Urinary bladder (tissue), 4 donors: Measurements from ENCODE around the gene DOC2A. TPM values are rescaled to one million over a fixed set of nuclear protein-coding genes. Genes with fewer than 3 reads are reported as not detected.

Experiments
- DNase-seq: peaks from one replicate; pipeline ENCODE4 v3.0.0-alpha.2; 2015; ENCODE audit errors: extremely low spot score
- H3K27ac ChIP-seq: one replicate; pipeline ENCODE4 v1.5.1; 2013; ENCODE audit warnings: low read depth, mild to moderate bottlenecking, moderate library complexity
- H3K36me3 ChIP-seq: one replicate; pipeline ENCODE4 v1.6.1; 2013; ENCODE audit warnings: mild to moderate bottlenecking, moderate library complexity; ENCODE audit not compliant: insufficient read depth
- H3K4me1 ChIP-seq: one replicate; pipeline ENCODE4 v1.6.1; 2013; ENCODE audit warnings: mild to moderate bottlenecking, moderate library complexity; ENCODE audit not compliant: insufficient read depth
- H3K4me3 ChIP-seq: one replicate; pipeline ENCODE4 v1.5.1; 2013; ENCODE audit warnings: low read depth, low read length
- WGBS: extraction: QIAGEN DNeasy Blood & Tissue Kit; methylation state at CpG from one replicate; pipeline ENCODE4 v1.1.7; 2013; 5-methylcytosine and 5-hydroxymethylcytosine counted together
- polyA plus RNA-seq: library from polyadenylated mRNA; stranded (reverse); fragments of 200-250 nt; gene quantifications from one replicate; pipeline ENCODE4 v1.2.3, GENCODE V29; 2013
- total RNA-seq: library from RNA; depleted of rRNA; stranded (reverse); fragments of >200 nt; gene quantifications from one replicate; pipeline ENCODE4 v1.2.3, GENCODE V29; 2014
- donor health status: healthy with polysubstance abuse.
- donor health status: healthy.

DOC2A gene
- total and polyA plus RNA-seq, 2 donors: 0.32 to 0.53 TPM

DNA sequence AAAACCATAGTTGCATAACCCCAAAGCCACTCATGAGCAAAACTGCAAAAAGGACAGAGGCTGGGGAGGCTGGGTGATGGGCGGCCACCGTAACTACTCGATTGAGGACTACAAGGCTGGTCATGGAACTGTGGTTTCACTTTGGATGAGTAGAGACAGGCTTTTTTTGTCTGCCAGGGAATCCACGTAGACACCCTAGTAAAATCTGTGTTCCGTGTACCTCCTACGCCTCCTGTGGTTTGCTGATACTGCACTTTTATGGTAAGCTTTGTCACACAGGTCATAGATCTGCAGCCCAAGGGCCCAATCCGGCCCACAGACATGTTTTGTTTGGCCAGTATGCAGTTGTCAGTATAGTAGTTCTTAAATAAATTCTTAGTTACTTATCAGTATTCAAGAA lies 22.4 kb upstream of the DOC2A start:
- DNase-seq: no peak
- WGBS: 68% methylated on average over 7 of the region's 7 CpGs
- Histone ChIP-seq H3K4me3 (no peak overlapping the region), H3K36me3 (no peaks in the 10 kb centered on the region), H3K27ac (no peak overlapping the region), H3K4me1 (no peaks in the 10 kb centered on the region)

DNA sequence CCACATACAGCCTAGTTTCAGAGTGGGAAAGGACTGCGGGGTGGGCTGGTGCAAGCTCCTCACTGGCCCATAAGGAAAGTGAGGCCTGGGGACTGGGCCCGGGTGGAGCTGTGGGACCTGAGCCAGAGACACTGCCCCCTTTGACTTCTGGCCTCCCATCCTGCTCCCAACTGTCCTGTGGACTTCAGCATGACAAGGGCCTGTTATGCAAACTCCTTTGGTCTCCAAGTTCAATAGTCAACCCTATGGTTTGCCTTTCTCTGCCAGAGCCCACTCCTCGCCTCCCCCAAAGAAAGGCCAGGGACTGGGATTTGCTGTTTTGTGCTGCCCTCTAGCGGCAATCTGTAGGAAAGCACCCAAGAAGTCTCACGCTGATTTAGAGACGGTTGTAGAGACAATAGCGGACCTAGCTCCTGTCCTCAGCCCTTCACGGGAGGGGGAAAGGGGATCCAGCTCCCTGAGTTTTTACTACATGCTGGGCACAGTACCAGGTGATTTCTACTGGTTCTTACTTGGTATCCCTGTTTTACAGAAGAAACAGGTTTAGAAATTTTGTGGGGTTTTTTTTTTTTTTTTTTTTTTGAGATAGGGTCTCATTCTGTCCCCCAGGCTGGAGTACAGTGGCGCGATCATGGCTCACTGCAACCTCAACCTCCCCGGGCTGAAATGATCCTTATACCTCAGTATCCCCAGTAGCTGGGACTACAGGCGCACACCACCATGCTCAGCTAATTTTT lies 21.4 kb upstream of the DOC2A start:
- H3K27ac ChIP-seq: no peak overlapping the region
- DNase-seq: no peak
- 25% methylated on average over 12 of the region's 12 CpGs for WGBS

DNA sequence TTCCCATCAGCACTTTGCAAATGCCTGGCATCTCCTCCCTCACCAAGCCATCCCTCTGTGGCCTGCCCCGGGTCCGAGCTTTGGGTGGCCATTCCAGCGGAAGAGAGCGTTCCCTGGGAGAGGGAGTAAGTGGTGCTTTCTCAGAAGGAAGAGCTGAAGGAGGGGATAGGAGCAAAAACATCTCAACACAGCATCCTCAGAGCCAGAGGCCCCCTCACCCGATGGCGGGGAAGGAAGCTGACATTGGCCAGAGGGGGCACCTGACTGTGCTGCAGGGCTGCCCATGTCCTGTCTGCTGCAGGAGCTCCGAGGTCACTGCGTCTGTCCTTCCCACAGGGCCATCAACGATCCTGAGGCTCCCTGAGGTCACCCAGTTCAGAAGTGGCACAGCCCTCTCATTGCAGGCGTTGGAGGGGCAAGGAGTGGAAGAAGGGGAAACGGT lies 20.7 kb upstream of the DOC2A start:
- WGBS: 19% methylated on average over 11 of the region's 11 CpGs

More for the DNA sequence above, 21.4 kb upstream of the DOC2A start:
- Histone ChIP-seq H3K4me1 (no peaks in the 10 kb centered on the region), H3K36me3 (no peaks in the 10 kb centered on the region), H3K4me3 (no peak overlapping the region)

DNA sequence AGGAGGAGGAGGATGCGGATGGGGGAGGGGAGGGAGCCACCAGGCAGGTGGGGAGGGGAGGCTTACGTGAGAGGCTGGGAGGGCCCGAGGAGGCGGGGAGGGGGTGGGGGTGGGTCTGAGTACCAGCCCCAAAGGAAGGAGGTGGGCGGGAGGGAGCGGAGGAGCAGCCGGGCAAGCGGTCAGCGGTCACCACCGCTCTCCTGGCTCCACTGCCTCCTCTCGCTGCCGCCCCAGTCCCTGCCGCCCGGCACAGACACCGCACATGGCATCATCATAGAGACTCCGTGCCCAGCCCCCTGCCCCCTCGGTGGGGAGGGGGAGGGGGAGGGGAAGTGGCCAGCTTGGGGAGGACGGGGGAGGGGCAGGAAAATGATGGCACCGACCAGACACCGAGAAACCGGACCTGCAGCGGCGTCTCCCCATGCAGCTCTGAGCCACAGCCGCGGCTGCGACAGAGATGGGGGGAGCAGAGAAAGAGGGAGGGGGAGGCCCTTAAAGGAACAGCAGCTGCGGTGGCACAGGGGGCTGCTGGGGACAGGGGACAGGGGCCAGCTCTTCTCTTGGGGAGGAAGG lies 20.1 kb upstream of the DOC2A start, which contains the start of gene TLCD3B:
TSS of gene TLCD3B (minus strand) at position 431 of the 573 bp plus-strand sequence. CDS start 744 bp downstream, outside the sequence.
- Histone ChIP-seq H3K4me3 (no peak within 1 kb of the TSS), H3K27ac (no peak within 1 kb of the TSS), H3K4me1 (no peaks in the 10 kb centered on the region), H3K36me3 (no peaks in the 10 kb centered on the region)
- DNase-seq: no peak
- 1% methylated on average over 27 of the region's 27 CpGs for WGBS

More for the DNA sequence above, 20.7 kb upstream of the DOC2A start:
- no peaks in the 10 kb centered on the region for H3K4me1 ChIP-seq
- H3K36me3 ChIP-seq: no peaks in the 10 kb centered on the region
- DNase-seq: no peak
- H3K27ac ChIP-seq: no peak overlapping the region
- no peak overlapping the region for H3K4me3 ChIP-seq

DNA sequence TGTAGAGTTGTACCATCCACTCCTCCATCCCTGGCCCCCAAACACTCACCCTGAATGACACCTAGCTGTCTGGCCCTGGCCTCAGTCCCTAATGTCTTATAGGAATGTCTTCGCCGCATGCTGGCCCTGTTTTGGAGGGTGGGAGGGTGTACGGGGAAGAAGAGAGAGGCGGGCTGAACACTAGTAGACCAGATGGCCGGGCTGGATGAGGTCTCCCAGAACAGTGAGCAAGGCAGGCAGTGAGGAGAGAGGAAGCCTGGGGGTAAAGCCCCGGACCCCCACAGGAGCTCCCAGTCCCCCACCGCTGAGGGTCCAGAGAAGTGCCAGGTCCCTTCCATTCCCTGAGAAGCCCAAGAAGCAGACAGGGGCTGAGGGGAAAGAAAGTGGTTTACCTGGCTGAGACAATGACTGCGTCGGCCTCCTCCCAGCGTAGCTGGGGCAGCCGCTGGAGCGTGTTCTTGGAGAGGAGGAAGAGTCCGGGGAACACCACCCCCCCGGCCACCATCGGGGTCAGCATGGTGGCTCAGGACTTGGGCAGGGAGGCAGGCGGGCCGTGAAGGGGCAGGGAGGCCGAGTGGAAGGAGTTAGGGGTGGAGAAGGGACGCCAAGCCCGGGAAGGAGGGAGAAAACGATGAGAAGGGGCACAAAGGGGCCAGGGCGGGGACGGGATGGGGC lies 19.3 kb upstream of the DOC2A start:
- no peaks in the 10 kb centered on the region for H3K4me1 ChIP-seq
- no peaks in the 10 kb centered on the region for H3K36me3 ChIP-seq
- H3K27ac ChIP-seq: no peak overlapping the region
- H3K4me3 ChIP-seq: no peak overlapping the region
- no peak for DNase-seq
- WGBS: 18% methylated on average over 23 of the region's 23 CpGs

DNA sequence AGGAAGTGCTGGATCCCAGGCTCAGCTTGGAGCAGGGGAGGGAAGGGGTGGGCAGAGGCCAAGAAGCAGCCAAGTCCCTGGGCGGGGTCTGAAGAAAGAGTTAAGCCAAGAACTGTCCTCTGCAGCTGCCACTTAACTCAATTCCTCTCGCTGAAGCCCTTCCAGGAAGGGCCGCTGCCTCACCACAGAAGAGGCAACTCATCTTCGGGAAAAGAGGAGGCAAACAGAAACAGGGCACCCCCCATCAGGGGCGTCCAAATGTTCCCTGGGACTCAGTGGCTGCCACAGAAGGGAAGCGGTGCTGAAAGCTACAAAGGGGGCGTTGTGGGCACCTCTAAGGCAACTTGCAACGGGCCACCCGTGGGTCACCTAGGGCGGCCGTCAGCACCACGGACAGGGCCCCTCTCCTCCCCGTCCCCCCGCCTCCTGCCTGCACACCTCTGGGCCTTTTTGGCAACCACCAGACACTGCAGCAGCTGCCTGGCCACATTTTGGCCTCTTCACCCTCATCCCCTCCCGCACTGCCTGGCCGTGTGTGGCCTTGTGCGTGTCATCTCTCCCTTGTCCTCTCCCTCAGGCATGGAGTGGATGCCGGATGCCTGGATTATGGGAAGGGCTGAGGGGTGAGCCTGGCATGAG lies 17.7 kb upstream of the DOC2A start:
- WGBS: 11% methylated on average over 18 of the region's 18 CpGs
- no peaks in the 10 kb centered on the region for H3K4me1 ChIP-seq
- H3K27ac ChIP-seq: no peak overlapping the region
- H3K4me3 ChIP-seq: no peak overlapping the region
- no peaks in the 10 kb centered on the region for H3K36me3 ChIP-seq
- DNase-seq: no peak

DNA sequence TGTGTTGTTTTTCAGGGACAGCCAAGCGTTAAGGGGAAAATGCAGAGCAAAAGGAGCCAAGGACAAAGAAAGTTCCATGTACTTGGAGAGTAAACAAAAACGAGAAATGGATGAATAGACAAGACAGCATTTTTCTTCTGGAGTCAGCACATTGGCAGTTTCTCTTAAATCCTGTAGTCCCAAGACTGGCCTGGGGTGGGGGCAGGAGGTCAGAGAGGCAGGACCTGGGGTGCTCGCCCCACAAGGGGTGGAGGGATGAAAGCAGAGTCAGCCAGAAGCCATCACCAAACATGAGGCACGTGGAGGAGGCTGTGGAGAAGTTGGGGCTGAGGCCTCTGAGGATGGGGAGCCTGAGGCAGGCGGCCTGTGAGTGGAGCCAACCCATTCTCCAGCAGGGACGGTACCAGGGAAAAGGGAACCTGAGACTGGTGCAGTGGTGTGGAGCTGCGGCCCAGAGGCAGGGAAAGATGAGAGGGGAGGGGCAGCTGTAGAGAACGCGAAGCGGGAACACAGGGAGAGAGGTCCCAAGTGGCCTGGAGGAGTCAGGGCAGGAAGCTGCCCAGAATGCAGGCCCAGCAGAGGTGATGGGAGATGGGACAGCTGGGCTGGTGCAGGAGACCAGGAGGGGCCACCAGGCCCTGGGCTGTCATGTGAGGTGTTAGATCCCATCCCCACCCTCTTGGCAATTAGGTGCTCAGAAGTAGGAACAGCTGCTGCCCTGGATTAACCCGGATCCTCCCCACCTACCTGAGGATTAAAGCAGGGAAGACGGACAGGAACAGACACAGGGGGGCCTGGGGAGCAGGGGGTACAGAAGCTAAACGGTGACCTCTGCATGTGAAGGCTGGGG lies 17.0 kb upstream of the DOC2A start:
- no peak for DNase-seq
- 33% methylated on average over 13 of the region's 13 CpGs for WGBS
- Histone ChIP-seq H3K4me1 (no peaks in the 10 kb centered on the region), H3K36me3 (no peaks in the 10 kb centered on the region), H3K27ac (no peak overlapping the region), H3K4me3 (no peak overlapping the region)

DNA sequence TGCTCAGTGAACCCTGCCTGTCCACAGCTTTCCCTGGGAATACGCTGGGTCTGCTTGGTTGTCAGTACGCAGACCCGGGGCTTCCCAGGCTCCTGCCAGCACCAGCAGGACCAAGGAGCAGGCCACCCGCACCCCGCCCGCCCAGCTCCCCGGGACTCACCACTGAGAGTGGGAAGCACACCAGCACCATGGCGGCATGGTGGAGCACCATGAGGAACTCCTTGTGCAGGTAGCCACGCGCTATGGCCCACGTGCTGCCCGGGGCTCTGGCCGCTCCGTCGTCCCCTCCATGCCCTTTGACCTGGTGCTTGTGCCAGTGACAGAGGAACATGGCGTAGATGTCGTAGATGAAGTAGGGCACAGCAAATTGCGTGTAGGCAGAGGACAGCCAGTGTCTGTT lies 15.6 kb upstream of the DOC2A start:
- Histone ChIP-seq H3K4me3 (no peak overlapping the region), H3K4me1 (no peaks in the 10 kb centered on the region), H3K36me3 (no peaks in the 10 kb centered on the region), H3K27ac (no peak overlapping the region)
- 88% methylated on average over 18 of the region's 18 CpGs for WGBS
- DNase-seq: no peak

DNA sequence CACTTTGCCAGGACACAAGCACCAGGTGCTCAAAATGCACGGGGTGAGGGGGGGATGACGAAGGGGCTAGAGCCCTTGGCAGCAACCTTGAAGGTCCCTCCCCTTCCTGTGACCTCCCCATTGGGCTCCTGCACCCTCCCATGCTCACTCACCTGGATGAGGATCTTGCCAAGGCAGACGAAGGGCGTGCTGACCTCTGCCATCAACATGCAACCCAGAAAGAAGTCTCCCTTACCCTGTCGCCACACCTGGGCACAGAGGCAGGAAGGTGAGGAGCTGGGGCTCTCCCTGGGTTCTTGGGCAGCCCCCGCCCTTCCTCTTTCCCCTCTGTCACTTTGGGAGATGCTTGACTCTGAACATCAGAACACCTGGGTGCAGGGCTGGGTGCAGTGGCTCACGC lies 14.7 kb upstream of the DOC2A start:
- H3K36me3 ChIP-seq: no peaks in the 10 kb centered on the region
- no peak for DNase-seq
- no peak overlapping the region for H3K27ac ChIP-seq
- no peak overlapping the region for H3K4me3 ChIP-seq
- 70% methylated on average over 7 of the region's 7 CpGs for WGBS
- no peaks in the 10 kb centered on the region for H3K4me1 ChIP-seq

DNA sequence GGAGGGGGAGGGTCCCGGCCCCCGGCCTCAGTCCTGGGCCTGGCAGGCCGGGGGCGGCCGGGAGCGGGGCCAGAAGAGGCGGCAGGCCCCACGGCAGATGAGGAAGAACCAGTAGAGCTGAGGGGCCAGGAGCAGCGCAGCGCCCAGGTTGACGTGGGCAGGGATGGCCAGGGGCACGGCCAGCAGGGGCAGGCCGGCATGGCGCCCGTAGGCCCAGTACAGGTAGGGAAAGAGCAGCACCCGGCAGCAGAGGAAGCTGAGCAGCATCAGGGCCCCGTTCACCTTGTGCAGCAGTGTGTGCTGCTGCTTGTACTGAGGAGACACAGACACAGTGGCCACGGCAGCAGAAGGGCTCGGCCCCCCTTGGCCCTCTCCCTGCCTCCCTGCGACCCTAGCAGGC lies 14.3 kb upstream of the DOC2A start:
- 71% methylated on average over 20 of the region's 20 CpGs for WGBS
- no peaks in the 10 kb centered on the region for H3K4me1 ChIP-seq
- no peak overlapping the region for H3K27ac ChIP-seq
- H3K36me3 ChIP-seq: no peaks in the 10 kb centered on the region
- DNase-seq: no peak
- H3K4me3 ChIP-seq: no peak overlapping the region

DNA sequence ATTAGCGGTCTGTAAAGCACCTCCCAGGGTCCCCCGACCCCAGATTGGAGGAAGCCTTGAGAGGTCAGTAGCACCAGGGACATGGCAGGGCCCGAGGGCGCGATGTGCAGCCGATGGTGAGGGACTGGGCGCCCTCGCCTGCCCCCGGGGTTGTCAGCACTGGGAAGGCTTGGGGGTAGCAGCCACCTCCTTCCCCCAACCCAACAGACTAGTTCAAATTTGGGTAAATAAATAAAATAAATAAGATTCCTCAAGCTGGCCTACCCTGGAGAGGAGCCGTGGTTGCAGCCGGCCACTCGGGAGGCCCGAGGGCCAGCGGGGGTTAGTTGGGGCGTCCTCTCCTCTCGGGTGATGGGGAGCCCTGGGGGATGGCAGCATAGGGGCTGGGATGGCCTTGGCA lies 13.6 kb upstream of the DOC2A start:
- Histone ChIP-seq H3K36me3 (no peaks in the 10 kb centered on the region), H3K4me3 (no peak overlapping the region), H3K27ac (no peak overlapping the region), H3K4me1 (no peaks in the 10 kb centered on the region)
- WGBS: 74% methylated on average over 16 of the region's 16 CpGs
- no peak for DNase-seq

DNA sequence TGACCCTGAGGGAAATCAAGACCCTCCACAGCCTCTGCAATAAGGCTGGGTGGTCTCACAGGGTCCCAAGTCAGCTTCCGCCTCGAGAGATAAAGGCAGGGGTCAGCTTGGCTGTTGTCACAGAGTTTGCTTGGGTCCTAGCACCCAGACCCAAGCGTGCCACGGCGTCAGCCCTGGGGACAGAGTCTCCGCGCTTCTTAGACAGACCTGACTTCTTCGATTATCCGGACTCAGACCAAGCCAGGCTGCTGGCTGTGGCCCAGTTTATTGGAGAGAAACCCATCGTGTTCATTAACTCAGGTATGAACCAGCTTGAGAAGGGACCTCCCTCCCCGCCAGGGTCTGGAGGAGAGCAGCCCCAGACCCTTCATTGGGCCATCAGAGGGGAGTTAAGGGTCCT lies 12.8 kb upstream of the DOC2A start:
- 80% methylated on average over 11 of the region's 11 CpGs for WGBS
- Histone ChIP-seq H3K4me3 (no peak overlapping the region), H3K27ac (no peak overlapping the region), H3K4me1 (no peaks in the 10 kb centered on the region), H3K36me3 (no peaks in the 10 kb centered on the region)
- DNase-seq: no peak

DNA sequence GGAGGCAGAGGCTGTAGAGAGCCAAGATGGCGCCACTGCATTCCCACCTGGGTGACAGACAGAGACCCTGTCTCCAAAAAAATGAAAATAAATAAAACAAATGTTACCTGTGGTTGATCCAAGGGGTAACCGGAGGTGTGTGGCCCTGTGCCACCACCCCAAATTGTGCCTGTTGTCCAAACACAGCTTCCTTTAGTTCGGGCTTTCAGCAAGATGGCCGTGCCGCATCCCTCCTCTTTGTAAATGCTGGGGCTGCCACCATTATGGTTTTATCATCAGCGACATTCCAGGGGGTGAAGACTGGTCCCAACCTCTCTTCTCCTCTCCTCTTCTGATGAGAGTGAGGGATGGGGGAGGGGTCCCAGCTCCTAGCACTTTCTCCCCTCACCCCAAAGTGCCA lies 12.1 kb upstream of the DOC2A start, which contains the start of gene C16orf92:
TSS of gene C16orf92 (plus strand) at position 312 of the 400 bp plus-strand sequence. CDS start 143 bp downstream, outside the sequence.
- H3K36me3 ChIP-seq: no peaks in the 10 kb centered on the region
- DNase-seq: no peak
- no peak within 1 kb of the TSS for H3K27ac ChIP-seq
- no peaks in the 10 kb centered on the region for H3K4me1 ChIP-seq
- WGBS: 85% methylated on average over 6 of the region's 6 CpGs
- H3K4me3 ChIP-seq: no peak within 1 kb of the TSS
